AG04450 (cell line): Measurements from ENCODE around the gene FAM120B. TPM values are rescaled to one million over a fixed set of nuclear protein-coding genes. Genes with fewer than 3 reads are reported as not detected.

Source experiments
- CTCF ChIA-PET: fragments of 300-600, 350-600 bp; formaldehyde crosslinking; extraction: SDS; loops from one replicate; lab custom pipeline; 2022; ENCODE audit warnings: antibody characterized with exemption, inconsistent platforms; lab: Charles Lee
- POLR2A ChIA-PET: fragments of 350-600 bp; formaldehyde crosslinking; extraction: SDS; loops from one replicate; lab custom pipeline; 2021; ENCODE audit warnings: antibody characterized with exemption, inconsistent platforms; lab: Yijun Ruan, JAX
- DNase-seq: peaks from one replicate; pipeline ENCODE4 v3.0.0-alpha.2; 2011; ENCODE audit warnings: low read depth, low spot score
- H3K27ac ChIP-seq: one replicate; pipeline ENCODE4 v1.5.1; 2012; ENCODE audit warnings: low read depth, low read length, control low read depth
- H3K27me3 ChIP-seq: one replicate; pipeline ENCODE4 v1.6.0; 2012; ENCODE audit warnings: low read length; ENCODE audit not compliant: control insufficient read depth, insufficient read depth
- H3K4me3 ChIP-seq: 2 replicates; pipeline ENCODE4 v1.5.1; 2011; ENCODE audit warnings: mild to moderate bottlenecking, low read depth, low read length, control low read depth
- H3K9me3 ChIP-seq: 2 replicates; pipeline ENCODE4 v1.5.1; 2012; ENCODE audit warnings: low read length; ENCODE audit not compliant: control insufficient read depth, insufficient read depth
- CTCF ChIP-seq: IDR thresholded peaks from 2 replicates; pipeline ENCODE4 v1.5.1; 2011; ENCODE audit warnings: low read depth, low read length, control low read depth, inconsistent platforms
- polyA plus RNA-seq: library from polyadenylated mRNA; depleted of rRNA; stranded (reverse); fragments of >200 nt; gene quantifications from 2 replicates; pipeline ENCODE4 v1.2.3, GENCODE V29; 2011

FAM120B gene
- polyA plus RNA-seq, 1 experiment: 13.9 TPM

GRCh38 chr6:170294813-170295509 lies 11.6 kb upstream of the FAM120B start:
- DNase-seq: no peak
- peaks cover 83% of the 10 kb centered on the region for H3K27me3 ChIP-seq
- H3K9me3 ChIP-seq: peaks cover 3% of the 10 kb centered on the region; the same call in 1 of the 2 replicates
- TF ChIP-seq CTCF: no peak
- ChIA-PET CTCF (no interaction called here), POLR2A (no interaction called here)
- no peak overlapping the region for H3K27ac ChIP-seq
- H3K4me3 ChIP-seq: peak overlapping the region; percentile 44; the same call in 1 of the 2 replicates

- Histone ChIP-seq H3K27me3 (peaks cover 85% of the 10 kb centered on the region), H3K9me3 (peaks cover 5% of the 10 kb centered on the region), H3K27ac (no peak overlapping the region), H3K4me3 (peak overlapping the region; percentile 44)
- DNase-seq: no peak
- CTCF ChIA-PET: no interaction called here
- POLR2A ChIA-PET: no interaction called here
- no peak for TF ChIP-seq CTCF
Observed at GRCh38 chr6:170295510-170296422, 10.8 kb upstream of the FAM120B start.

GRCh38 chr6:170296423-170296745 lies 10.2 kb upstream of the FAM120B start:
- H3K27ac ChIP-seq: no peak overlapping the region
- ChIA-PET POLR2A (no interaction called here), CTCF (no interaction called here)
- peaks cover 10% of the 10 kb centered on the region for H3K9me3 ChIP-seq
- no peak for DNase-seq
- no peak overlapping the region for H3K4me3 ChIP-seq
- H3K27me3 ChIP-seq: peaks cover 88% of the 10 kb centered on the region
- TF ChIP-seq CTCF: no peak

GRCh38 chr6:170296746-170297575 lies 9.6 kb upstream of the FAM120B start:
- POLR2A ChIA-PET: no interaction called here
- Histone ChIP-seq H3K4me3 (no peak overlapping the region), H3K27ac (no peak overlapping the region), H3K9me3 (peaks cover 10% of the 10 kb centered on the region), H3K27me3 (peaks cover 83% of the 10 kb centered on the region)
- DNase-seq: no peak
- no peak for TF ChIP-seq CTCF
- CTCF ChIA-PET: no interaction called here
